Endothelial cell of umbilical vein (primary cell): Measurements from ENCODE around the gene ZNF804B. TPM values are rescaled to one million over a fixed set of nuclear protein-coding genes. Genes with fewer than 3 reads are reported as not detected.

Experiments
- BruUV-seq: library from RNA; stranded (reverse); fragments of 400-500 nt; replicated peaks from 2 replicates; lab custom pipeline; 2021; lab: Mats Ljungman, UMichigan
- CTCF ChIA-PET: fragments of 300-600, 350-600 bp; sonication (Branson Sonifier 250); formaldehyde crosslinking; loops from one replicate; lab custom pipeline; 2021; ENCODE audit warnings: antibody characterized with exemption, inconsistent platforms; lab: Charles Lee
- POLR2A ChIA-PET: fragments of 300-600, 350-600 bp; sonication (Branson Sonifier 250); formaldehyde crosslinking; loops from one replicate; lab custom pipeline; 2021; ENCODE audit warnings: antibody characterized with exemption, inconsistent platforms; lab: Charles Lee
- DNase-seq: peaks from one replicate; pipeline ENCODE4 v3.0.0-alpha.2; 2011; ENCODE audit warnings: low read depth, low spot score
- FAIRE-seq: peaks from 2 replicates; lab custom pipeline; 2011; peaks lifted over from hg19 to GRCh38; lab: Jason Lieb, UNC
- H2AFZ ChIP-seq: 2 replicates; pipeline ENCODE4 v1.6.0; 2012; ENCODE audit warnings: low read depth, low read length, control low read depth, inconsistent platforms
- H3K27ac ChIP-seq: 2 replicates; pipeline ENCODE4 v1.5.1; 2011; ENCODE audit warnings: low read depth, mild to moderate bottlenecking, control low read depth, low read length, moderate library complexity; ENCODE audit not compliant: insufficient read depth
- H3K27me3 ChIP-seq, 2 experiments: 2 replicates each; pipeline versions ENCODE4 v1.6.0 to v1.6.1; 2011; ENCODE audit warnings: low read length in 2 of 2, mixed read lengths in 1 of 2; ENCODE audit not compliant: control insufficient read depth in 2 of 2, insufficient read depth in 2 of 2
- H3K36me3 ChIP-seq, 2 experiments: 2 replicates in 1 of 2; 3 replicates in 1 of 2; pipeline ENCODE4 v1.5.1; 2011; ENCODE audit warnings: low read length in 2 of 2, mild to moderate bottlenecking in 1 of 2, moderate library complexity in 1 of 2; ENCODE audit not compliant: control insufficient read depth in 2 of 2, insufficient read depth in 2 of 2; ENCODE audit errors: extremely low read depth in 1 of 2
- H3K4me1 ChIP-seq: 3 replicates; pipeline ENCODE4 v1.5.1; 2011; ENCODE audit warnings: mild to moderate bottlenecking, low read length; ENCODE audit not compliant: control insufficient read depth, insufficient read depth; ENCODE audit errors: extremely low read depth
- H3K4me2 ChIP-seq: 2 replicates; pipeline ENCODE4 v1.6.1; 2011; ENCODE audit warnings: low read length, control low read depth, mixed read lengths; ENCODE audit not compliant: insufficient read depth
- H3K4me3 ChIP-seq, 3 experiments: fragments of 200-600 bp in 1 of 3; sonication (generic), shearing (Covaris generic) in 1 of 3; replicated peaks in 1 of 3; 2 replicates each; pipeline ENCODE4 v1.5.1; 2011 to 2016; ENCODE audit warnings: control low read depth in 3 of 3, low read length in 3 of 3, mild to moderate bottlenecking in 2 of 3, inconsistent platforms in 1 of 3, low read depth in 1 of 3, moderate library complexity in 1 of 3; ENCODE audit not compliant: insufficient read depth in 1 of 3
- H3K79me2 ChIP-seq: 2 replicates; pipeline ENCODE4 v1.6.0; 2012; ENCODE audit warnings: low read length, inconsistent platforms; ENCODE audit not compliant: control insufficient read depth, insufficient read depth
- H3K9ac ChIP-seq: replicated peaks from 2 replicates; pipeline ENCODE3; 2011; ENCODE audit warnings: low read length, control low read depth; ENCODE audit not compliant: insufficient read depth; ENCODE audit errors: extremely low read depth
- H3K9me1 ChIP-seq: replicated peaks from 3 replicates; pipeline ENCODE4 v1.6.0; 2011; ENCODE audit warnings: mild to moderate bottlenecking, low read length; ENCODE audit not compliant: control insufficient read depth, insufficient read depth; ENCODE audit errors: extremely low read depth
- H3K9me3 ChIP-seq: replicated peaks from 2 replicates; pipeline ENCODE4 v1.5.1; 2012; ENCODE audit warnings: low read length, inconsistent platforms; ENCODE audit not compliant: control insufficient read depth, insufficient read depth
- H4K20me1 ChIP-seq: replicated peaks from 2 replicates; pipeline ENCODE3; 2011; ENCODE audit warnings: mild to moderate bottlenecking, low read length; ENCODE audit not compliant: control insufficient read depth, insufficient read depth; ENCODE audit errors: extremely low read depth
- EZH2 ChIP-seq: IDR thresholded peaks from 2 replicates; pipeline ENCODE4 v1.6.1; 2012; ENCODE audit warnings: borderline replicate concordance, low read depth, mild to moderate bottlenecking, moderate library complexity, low read length, inconsistent platforms; ENCODE audit not compliant: severe bottlenecking
- FOS ChIP-seq: IDR thresholded peaks from 2 replicates; pipeline ENCODE4 v1.6.1; 2011; ENCODE audit warnings: mild to moderate bottlenecking, low read length, moderate library complexity, borderline replicate concordance; ENCODE audit not compliant: insufficient read depth
- GATA2 ChIP-seq: IDR thresholded peaks from 2 replicates; pipeline ENCODE4 v1.7.0; 2011; ENCODE audit warnings: low read depth, mild to moderate bottlenecking, moderate library complexity, mixed read lengths, low read length; ENCODE audit not compliant: insufficient read length, insufficient read depth
- JUN ChIP-seq: IDR thresholded peaks from 2 replicates; pipeline ENCODE4 v1.6.1; 2011; ENCODE audit warnings: borderline replicate concordance, low read depth; ENCODE audit not compliant: insufficient read length, insufficient read depth
- MYC ChIP-seq: IDR thresholded peaks from one replicate; pipeline ENCODE4 v1.6.1; 2011; ENCODE audit warnings: mild to moderate bottlenecking, low read depth, low read length
- POLR2A ChIP-seq: IDR thresholded peaks from 2 replicates; pipeline ENCODE4 v1.6.1; 2012; ENCODE audit warnings: low read depth, mild to moderate bottlenecking, control low read depth, low read length
- POLR2AphosphoS5 ChIP-seq: IDR thresholded peaks from 2 replicates; pipeline ENCODE4 v1.6.1; 2012; ENCODE audit warnings: low read depth, mild to moderate bottlenecking, control low read depth, low read length, moderate library complexity; ENCODE audit not compliant: insufficient read depth
- dilution Hi-C: fragments of 300-500 bp; cut with MboI; formaldehyde crosslinking; loops from one replicate; pipeline ENCODE4 v1.15.0; 2019; ENCODE audit warnings: low sequenced_read_pairs; ENCODE audit not compliant: extremely low pct_ligation_motif_present
- intact Hi-C: fragments of 100-400 bp; cut with micrococcal nuclease; formaldehyde crosslinking; loops from one replicate; pipeline ENCODE4 v1.10.0; 2022
- polyA plus RNA-seq, 4 experiments: library from polyadenylated mRNA; depleted of rRNA in 3 of 4; stranded (reverse) in 3 of 4; unstranded in 1 of 4; fragments of >200 nt; gene quantifications; 2 replicates each; pipeline versions ENCODE4 v1.2.1 to v1.2.3, GENCODE V29; 2011 to 2012; ENCODE audit warnings: missing spikeins in 1 of 4
- total RNA-seq: library from RNA; stranded (reverse); gene quantifications from 2 replicates; pipeline ENCODE4 v1.2.3, GENCODE V29; 2021
- TF ChIP-seq, protein P1 (sequence below): IDR thresholded peaks from 2 replicates; pipeline ENCODE4 v1.6.1; 2011; ENCODE audit not compliant: insufficient read depth, insufficient read length
- TF ChIP-seq, protein P2 (sequence below), 2 donors: IDR thresholded peaks; 1 replicate in 1 of 2; 2 replicates in 1 of 2; pipeline ENCODE4 v1.5.1; 2011; ENCODE audit warnings: low read length in 2 of 2, mild to moderate bottlenecking in 2 of 2, moderate library complexity in 2 of 2, control low read depth in 1 of 2, inconsistent platforms in 1 of 2, low read depth in 1 of 2; ENCODE audit not compliant: insufficient read depth in 1 of 2; ENCODE audit errors: extremely low read depth in 1 of 2

ZNF804B gene
- total and polyA plus RNA-seq, 2 donors (not counting 3 experiments of a cell fraction or from before 2014, with no cell fraction given) = not detected

DNA sequence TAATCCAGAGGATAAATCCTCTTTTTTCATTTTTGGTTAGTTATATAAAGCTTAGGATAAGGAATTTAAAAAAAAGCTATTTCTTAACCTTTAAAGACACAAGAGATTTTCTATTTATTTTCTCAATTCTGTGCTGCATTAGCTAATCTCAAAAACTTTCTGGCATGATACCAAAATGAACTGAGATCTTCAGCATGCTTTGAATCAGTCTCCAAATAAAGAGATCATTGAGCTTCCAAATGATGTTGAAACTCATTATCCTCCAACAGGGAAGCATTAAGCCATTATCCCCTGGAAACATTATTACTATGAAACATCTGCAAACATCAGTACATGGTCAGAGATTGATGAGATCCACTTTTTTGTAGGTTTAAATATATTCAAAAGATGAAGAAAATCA lies 386.3 kb downstream of the ZNF804B start:
- no peaks in the 10 kb centered on the region for H3K79me2 ChIP-seq
- no peaks in the 10 kb centered on the region for H3K27me3 ChIP-seq
- FAIRE-seq = no peak
- H2AFZ ChIP-seq = no peak overlapping the region
- no TSS peak for BruUV-seq
- no peaks in the 10 kb centered on the region for H3K9me1 ChIP-seq
- H4K20me1 ChIP-seq = no peaks in the 10 kb centered on the region
- H3K4me2 ChIP-seq = no peak overlapping the region
- no peaks in the 10 kb centered on the region for H3K36me3 ChIP-seq
- no peaks in the 10 kb centered on the region for H3K9me3 ChIP-seq
- no peak overlapping the region for H3K27ac ChIP-seq
- no peak overlapping the region for H3K9ac ChIP-seq
- CTCF ChIA-PET = no interaction called here
- POLR2A ChIA-PET = no interaction called here
- intact Hi-C loops (no loop called here), dilution Hi-C loops (no loop called here)
- H3K4me1 ChIP-seq = no peaks in the 10 kb centered on the region
- DNase-seq = no peak
- no peak overlapping the region for H3K4me3 ChIP-seq
- no peak for TF ChIP-seq JUN
- TF ChIP-seq POLR2AphosphoS5 = no peak
- TF ChIP-seq POLR2A = no peak
- no peak for TF ChIP-seq EZH2
- no peak for TF ChIP-seq FOS
- TF ChIP-seq, protein P1, sequence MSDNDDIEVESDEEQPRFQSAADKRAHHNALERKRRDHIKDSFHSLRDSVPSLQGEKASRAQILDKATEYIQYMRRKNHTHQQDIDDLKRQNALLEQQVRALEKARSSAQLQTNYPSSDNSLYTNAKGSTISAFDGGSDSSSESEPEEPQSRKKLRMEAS = no peak
- TF ChIP-seq, protein P2, sequence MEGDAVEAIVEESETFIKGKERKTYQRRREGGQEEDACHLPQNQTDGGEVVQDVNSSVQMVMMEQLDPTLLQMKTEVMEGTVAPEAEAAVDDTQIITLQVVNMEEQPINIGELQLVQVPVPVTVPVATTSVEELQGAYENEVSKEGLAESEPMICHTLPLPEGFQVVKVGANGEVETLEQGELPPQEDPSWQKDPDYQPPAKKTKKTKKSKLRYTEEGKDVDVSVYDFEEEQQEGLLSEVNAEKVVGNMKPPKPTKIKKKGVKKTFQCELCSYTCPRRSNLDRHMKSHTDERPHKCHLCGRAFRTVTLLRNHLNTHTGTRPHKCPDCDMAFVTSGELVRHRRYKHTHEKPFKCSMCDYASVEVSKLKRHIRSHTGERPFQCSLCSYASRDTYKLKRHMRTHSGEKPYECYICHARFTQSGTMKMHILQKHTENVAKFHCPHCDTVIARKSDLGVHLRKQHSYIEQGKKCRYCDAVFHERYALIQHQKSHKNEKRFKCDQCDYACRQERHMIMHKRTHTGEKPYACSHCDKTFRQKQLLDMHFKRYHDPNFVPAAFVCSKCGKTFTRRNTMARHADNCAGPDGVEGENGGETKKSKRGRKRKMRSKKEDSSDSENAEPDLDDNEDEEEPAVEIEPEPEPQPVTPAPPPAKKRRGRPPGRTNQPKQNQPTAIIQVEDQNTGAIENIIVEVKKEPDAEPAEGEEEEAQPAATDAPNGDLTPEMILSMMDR (IDR thresholded peaks at IDR 0.05; ENCODE audit: extremely low read depth in 1 of 2, insufficient read depth in 1 of 2, low read depth in 1 of 2, low read length in 2 of 2) = no peak
- TF ChIP-seq MYC = no peak
- TF ChIP-seq GATA2 = no peak
